K562 (cell line): Measurements from ENCODE around the gene RGS17. TPM values are rescaled to one million over a fixed set of nuclear protein-coding genes. Genes with fewer than 3 reads are reported as not detected.

ENCODE experiments used
- CTCF ChIP-seq, 3 experiments: IDR thresholded peaks in 2 of 3; conservative IDR thresholded peaks in 1 of 3; 2 replicates each; pipeline ENCODE4 v1.5.1; 2011 to 2012; ENCODE audit warnings: low read length in 3 of 3, mild to moderate bottlenecking in 3 of 3, control low read depth in 2 of 3, improper control_type of control experiment in 1 of 3, inconsistent platforms in 1 of 3, low read depth in 1 of 3, mixed read lengths in 1 of 3, moderate library complexity in 1 of 3; ENCODE audit not compliant: insufficient read depth in 2 of 3
- HMGN3 ChIP-seq: IDR thresholded peaks from 2 replicates; pipeline ENCODE4 v1.6.1; 2011; ENCODE audit warnings: borderline replicate concordance, low read depth, mild to moderate bottlenecking, mixed read lengths, low read length; ENCODE audit not compliant: insufficient read length; ENCODE audit errors: extremely low read depth
- HNRNPH1 ChIP-seq: fragments of 200-400 bp; formaldehyde crosslinking; optimal IDR thresholded peaks from 2 replicates; pipeline ENCODE3; 2017; ENCODE audit warnings: low read depth, mild to moderate bottlenecking, low read length, moderate library complexity
- KAT8 ChIP-seq: fragments of 450-650 bp; IDR thresholded peaks from 2 replicates; pipeline ENCODE4 v1.6.1; 2016; ENCODE audit warnings: low read depth, mild to moderate bottlenecking
- MAFK ChIP-seq: IDR thresholded peaks from 2 replicates; pipeline ENCODE4 v1.6.1; 2011; ENCODE audit warnings: low read length, improper control_type of control experiment
- MCM7 ChIP-seq, 2 experiments: fragments of 450-650 bp; IDR thresholded peaks; 2 replicates each; pipeline ENCODE4 v1.6.1; 2016 to 2018
- MEIS2 ChIP-seq: fragments of 450-650 bp; IDR thresholded peaks from 2 replicates; pipeline ENCODE4 v1.6.1; 2014; ENCODE audit warnings: mild to moderate bottlenecking; ENCODE audit not compliant: partially characterized antibody
- MGA ChIP-seq: fragments of 450-650 bp; IDR thresholded peaks from 2 replicates; pipeline ENCODE4 v1.6.1; 2016; ENCODE audit warnings: mild to moderate bottlenecking, moderate library complexity
- PKNOX1 ChIP-seq: fragments of 450-650 bp; IDR thresholded peaks from 2 replicates; pipeline ENCODE4 v1.6.1; 2016
- RAD21 ChIP-seq, 2 experiments: fragments of 250-450 bp in 1 of 2; fragments of 450-650 bp in 1 of 2; sonication (Bioruptor Pico) in 1 of 2; formaldehyde crosslinking in 1 of 2; IDR thresholded peaks in 1 of 2; conservative IDR thresholded peaks in 1 of 2; 2 replicates each; pipeline versions ENCODE4 v1.4.0 to v1.8.0; 2020 to 2022; ENCODE audit warnings: mild to moderate bottlenecking in 2 of 2, moderate library complexity in 1 of 2
- SMC3 ChIP-seq: conservative IDR thresholded peaks from 2 replicates; pipeline ENCODE4 v1.6.1; 2011; ENCODE audit warnings: low read depth, low read length, improper control_type of control experiment; ENCODE audit not compliant: insufficient read depth
- ZNF282 ChIP-seq: sonication (generic); formaldehyde crosslinking; IDR thresholded peaks from 2 replicates; pipeline ENCODE4 v1.8.1; 2023; ENCODE audit warnings: missing genetic modification reagents
- ZNF444 ChIP-seq: fragments of 250-450 bp; sonication (Bioruptor Pico); IDR thresholded peaks from 2 replicates; pipeline ENCODE4 v1.4.0; 2020; ENCODE audit warnings: mild to moderate bottlenecking, moderate library complexity
- polyA plus RNA-seq, 8 experiments: library from polyadenylated mRNA; depleted of rRNA in 4 of 8; stranded (reverse) in 5 of 8; unstranded in 3 of 8; fragments of >200 nt; fragmentation: Nextera tagmentation in 2 of 8; fragmentation: Illumina TruSeq in 1 of 8; extraction: Ambion mirVana in 2 of 8; extraction: Trizol in 1 of 8; gene quantifications; 2 replicates each; pipeline versions ENCODE4 v1.2.1 to v1.2.3, GENCODE V29; 2011 to 2014; ENCODE audit warnings: inconsistent platforms in 1 of 8, missing spikeins in 1 of 8
- total RNA-seq, 7 experiments: library from RNA; depleted of rRNA in 6 of 7; stranded (reverse); fragments of >200 nt in 6 of 7; fragmentation: Illumina TruSeq in 2 of 7; extraction: Trizol in 2 of 7; gene quantifications; 2 replicates each; pipeline versions ENCODE4 v1.2.1 to v1.2.3, GENCODE V29; 2011 to 2021; ENCODE audit warnings: low replicate concordance in 1 of 7

Gene RGS17
- total and polyA plus RNA-seq, 9 of the 15 experiments (the other 6 are each of a cell fraction or from before 2014, with no cell fraction given) = 0.01 to 0.14 (median 0.08) TPM; not detected in 6

GRCh38 chr6:153023977-153024708, 106.9 kb downstream of the RGS17 start (continued):
- TF ChIP-seq MGA (no peak), HNRNPH1 (no peak), MAFK (no peak), ZNF282 (CRISPR knock-in tag) (no peak), SMC3 (peak; percentile 70), CTCF (IDR thresholded peaks at IDR 0.05 in 2 of 3, conservative IDR thresholded peaks at IDR 0.05 in 1 of 3; ENCODE audit: insufficient read depth in 2 of 3, low read depth in 1 of 3, low read length in 3 of 3) (peak; percentile 68 to 93 (median 80)), MCM7 (IDR thresholded peaks at IDR 0.05) (no peak), HMGN3 (no peak), MEIS2 (peak; percentile 21), RAD21 (CRISPR knock-in tag; conservative IDR thresholded peaks at IDR 0.05 in 1 of 2, IDR thresholded peaks at IDR 0.05 in 1 of 2) (peak; percentile 81 to 86), PKNOX1 (peak; percentile 51; the same call in 1 of the 2 replicates), ZNF444 (no peak), KAT8 (no peak)
